GM19035 (cell line): ENCODE data around the gene TMEM63B.
"Not testable (repeated sequence)": the region's sequence is repeated elsewhere in the genome, so short reads cannot be mapped to it uniquely, and the experiment has no call there.

Source experiments
- ATAC-seq: cut with Tn5 transposase; IDR thresholded peaks from one replicate; pipeline ENCODE4 v1.9.1; 2021; ENCODE audit not compliant: unreplicated experiment

TMEM63B gene

GRCh38 chr6:44169154-44169553 is 41.8 kb downstream of the TMEM63B start:
- no peak for ATAC-seq

- no peak for ATAC-seq
Measured at GRCh38 chr6:44169886-44170570, 42.7 kb downstream of the TMEM63B start.

GRCh38 chr6:44171899-44172546 is 44.7 kb downstream of the TMEM63B start:
- ATAC-seq, result no peak

GRCh38 chr6:44172731-44173500 is 45.6 kb downstream of the TMEM63B start:
- peak; percentile 59 for ATAC-seq

- ATAC-seq, result no peak
Measured at GRCh38 chr6:44176130-44176761, 48.9 kb downstream of the TMEM63B start.

GRCh38 chr6:44176762-44177509 is 49.6 kb downstream of the TMEM63B start:
- peak; percentile 51 for ATAC-seq

- ATAC-seq, result no peak
Measured at GRCh38 chr6:44177691-44178423, 50.5 kb downstream of the TMEM63B start.

- no peak for ATAC-seq
Measured at GRCh38 chr6:44178424-44179071, 51.2 kb downstream of the TMEM63B start.

- ATAC-seq, result no peak
Measured at GRCh38 chr6:44179072-44179536, 51.8 kb downstream of the TMEM63B start.

- ATAC-seq, result no peak
Measured at GRCh38 chr6:44179648-44180047, 52.3 kb downstream of the TMEM63B start.

- ATAC-seq, result no peak
Measured at GRCh38 chr6:44180406-44180805, 53.1 kb downstream of the TMEM63B start.

GRCh38 chr6:44180886-44181285 is 53.5 kb downstream of the TMEM63B start:
- no peak for ATAC-seq

GRCh38 chr6:44181784-44182183 is 54.4 kb downstream of the TMEM63B start:
- not testable (repeated sequence) for ATAC-seq

GRCh38 chr6:44182911-44183390 is 55.6 kb downstream of the TMEM63B start:
- ATAC-seq, result no peak

GRCh38 chr6:44183783-44184182 is 56.4 kb downstream of the TMEM63B start:
- no peak for ATAC-seq

- ATAC-seq, result not testable (repeated sequence)
Measured at GRCh38 chr6:44185356-44185755, 58.0 kb downstream of the TMEM63B start.

- ATAC-seq, result no peak
Measured at GRCh38 chr6:44185953-44186634, 58.7 kb downstream of the TMEM63B start.

- ATAC-seq, result no peak
Measured at GRCh38 chr6:44186635-44187025, 59.3 kb downstream of the TMEM63B start.

GRCh38 chr6:44188819-44189218 is 61.5 kb downstream of the TMEM63B start:
- ATAC-seq, result no peak
